ENCODE data around the gene TRIM67.

DNA sequence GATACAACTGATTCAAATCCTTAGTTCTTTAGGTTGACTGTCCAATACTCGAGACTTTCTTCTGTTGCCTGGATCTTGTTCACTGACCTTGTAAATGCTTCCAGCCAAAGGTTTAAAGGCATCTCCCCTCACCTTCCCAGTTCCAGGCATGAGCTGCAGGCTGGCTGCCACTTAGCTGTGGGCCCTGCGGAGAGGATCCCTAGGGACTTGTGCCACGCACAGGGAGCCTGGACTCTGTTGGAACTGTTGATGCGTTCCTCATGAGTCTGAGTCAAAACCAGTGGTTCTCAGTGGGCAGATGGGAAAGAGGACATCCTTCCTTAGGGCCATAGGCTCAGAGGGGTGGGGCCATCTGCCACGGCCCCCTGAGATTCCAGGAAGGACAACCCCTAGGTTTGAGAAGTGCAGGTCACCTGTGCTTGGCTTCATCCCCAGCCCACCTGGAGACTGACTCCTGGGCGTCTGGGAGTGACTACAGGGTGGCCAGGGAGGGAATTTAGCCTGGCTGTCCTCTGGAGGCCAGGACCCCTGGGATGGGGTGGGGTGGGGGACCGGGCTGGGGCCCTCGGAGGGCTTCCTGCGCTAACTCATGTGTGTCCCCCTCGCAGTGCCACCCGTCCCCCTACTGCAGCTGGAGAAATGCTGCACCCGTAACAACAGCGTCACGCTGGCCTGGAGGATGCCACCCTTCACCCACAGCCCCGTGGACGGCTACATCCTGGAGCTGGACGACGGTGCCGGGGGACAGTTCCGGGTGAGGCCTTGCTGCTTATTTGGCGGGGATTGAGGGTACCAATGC is 41.6 kb downstream of the TRIM67 start:
- TF ChIP-seq, protein P1, sequence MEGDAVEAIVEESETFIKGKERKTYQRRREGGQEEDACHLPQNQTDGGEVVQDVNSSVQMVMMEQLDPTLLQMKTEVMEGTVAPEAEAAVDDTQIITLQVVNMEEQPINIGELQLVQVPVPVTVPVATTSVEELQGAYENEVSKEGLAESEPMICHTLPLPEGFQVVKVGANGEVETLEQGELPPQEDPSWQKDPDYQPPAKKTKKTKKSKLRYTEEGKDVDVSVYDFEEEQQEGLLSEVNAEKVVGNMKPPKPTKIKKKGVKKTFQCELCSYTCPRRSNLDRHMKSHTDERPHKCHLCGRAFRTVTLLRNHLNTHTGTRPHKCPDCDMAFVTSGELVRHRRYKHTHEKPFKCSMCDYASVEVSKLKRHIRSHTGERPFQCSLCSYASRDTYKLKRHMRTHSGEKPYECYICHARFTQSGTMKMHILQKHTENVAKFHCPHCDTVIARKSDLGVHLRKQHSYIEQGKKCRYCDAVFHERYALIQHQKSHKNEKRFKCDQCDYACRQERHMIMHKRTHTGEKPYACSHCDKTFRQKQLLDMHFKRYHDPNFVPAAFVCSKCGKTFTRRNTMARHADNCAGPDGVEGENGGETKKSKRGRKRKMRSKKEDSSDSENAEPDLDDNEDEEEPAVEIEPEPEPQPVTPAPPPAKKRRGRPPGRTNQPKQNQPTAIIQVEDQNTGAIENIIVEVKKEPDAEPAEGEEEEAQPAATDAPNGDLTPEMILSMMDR (IDR thresholded peaks at IDR 0.05): no peak
- TF ChIP-seq EZH2 (IDR thresholded peaks at IDR 0.05; ENCODE audit: borderline replicate concordance, insufficient read depth, low read depth, low read length, poor library complexity, severe bottlenecking): no peak
